Ovary (tissue), 3 donors: ENCODE data around the gene DNAH6.

Experiments used
- POLR2A ChIP-seq: fragments of 450-650 bp; IDR thresholded peaks from one replicate; pipeline ENCODE4 v1.6.1; 2017; ENCODE audit warnings: antibody characterized with exemption, mild to moderate bottlenecking, moderate library complexity
- TF ChIP-seq, protein P1 (sequence below), 3 donors: fragments of 450-650 bp in 2 of 3; fragments of 200-600 bp in 1 of 3; IDR thresholded peaks; one replicate each; pipeline versions ENCODE4 v1.5.1 to v1.8.0; 2016 to 2022; ENCODE audit warnings: antibody characterized with exemption in 3 of 3, mild to moderate bottlenecking in 1 of 3
- donor health status: DM: no; HTN: no; CAD: no.

DNA sequence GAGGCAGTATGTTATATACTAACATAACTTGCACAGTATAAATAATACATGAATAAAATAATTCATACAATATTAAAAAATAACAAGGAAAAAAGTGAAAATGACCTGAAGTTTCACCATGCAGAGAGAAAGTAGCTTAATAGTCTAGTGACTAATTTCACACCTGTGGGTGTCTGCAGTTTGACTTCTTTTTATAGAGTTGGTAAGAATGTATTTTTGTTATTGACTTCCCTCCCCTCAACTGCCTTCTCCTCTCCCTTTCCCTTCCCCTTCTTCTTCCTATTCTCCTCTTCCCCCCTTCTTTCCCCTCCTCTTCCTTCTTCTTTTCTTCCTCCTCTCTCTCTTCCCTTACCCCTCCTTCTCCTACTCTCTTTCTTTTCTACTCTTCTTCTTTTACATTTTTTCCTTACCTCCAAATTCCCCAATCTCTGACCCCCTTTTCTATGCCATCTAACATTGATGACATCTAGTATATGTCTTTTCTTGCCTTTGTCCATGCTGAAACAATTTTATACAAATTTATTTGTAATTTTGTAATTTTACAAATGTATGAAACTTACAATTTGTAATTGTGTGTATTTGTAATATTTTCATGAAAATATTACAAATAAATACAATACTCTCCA is 3.1 kb downstream of the DNAH6 start:
- TF ChIP-seq, protein P1, sequence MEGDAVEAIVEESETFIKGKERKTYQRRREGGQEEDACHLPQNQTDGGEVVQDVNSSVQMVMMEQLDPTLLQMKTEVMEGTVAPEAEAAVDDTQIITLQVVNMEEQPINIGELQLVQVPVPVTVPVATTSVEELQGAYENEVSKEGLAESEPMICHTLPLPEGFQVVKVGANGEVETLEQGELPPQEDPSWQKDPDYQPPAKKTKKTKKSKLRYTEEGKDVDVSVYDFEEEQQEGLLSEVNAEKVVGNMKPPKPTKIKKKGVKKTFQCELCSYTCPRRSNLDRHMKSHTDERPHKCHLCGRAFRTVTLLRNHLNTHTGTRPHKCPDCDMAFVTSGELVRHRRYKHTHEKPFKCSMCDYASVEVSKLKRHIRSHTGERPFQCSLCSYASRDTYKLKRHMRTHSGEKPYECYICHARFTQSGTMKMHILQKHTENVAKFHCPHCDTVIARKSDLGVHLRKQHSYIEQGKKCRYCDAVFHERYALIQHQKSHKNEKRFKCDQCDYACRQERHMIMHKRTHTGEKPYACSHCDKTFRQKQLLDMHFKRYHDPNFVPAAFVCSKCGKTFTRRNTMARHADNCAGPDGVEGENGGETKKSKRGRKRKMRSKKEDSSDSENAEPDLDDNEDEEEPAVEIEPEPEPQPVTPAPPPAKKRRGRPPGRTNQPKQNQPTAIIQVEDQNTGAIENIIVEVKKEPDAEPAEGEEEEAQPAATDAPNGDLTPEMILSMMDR (IDR thresholded peaks at IDR 0.05), result no peak
- no peak for TF ChIP-seq POLR2A
